Neural progenitor cell (in vitro differentiated cells): Measurements from ENCODE around the gene DRC3. TPM values are rescaled to one million over a fixed set of nuclear protein-coding genes. Genes with fewer than 3 reads are reported as not detected.
A peak's percentile ranks its signal among the peaks of the same experiment; 100 is the strongest.

ENCODE experiments used
- DNase-seq: peaks from one replicate; pipeline ENCODE4 v3.0.0-alpha.2; 2016; ENCODE audit warnings: low spot score
- H2AFZ ChIP-seq: fragments of 200-600 bp; sonication (generic); replicated peaks from 2 replicates; pipeline ENCODE4 v1.6.1; 2016; ENCODE audit warnings: antibody characterized with exemption
- H3F3A ChIP-seq: fragments of 200-600 bp; sonication (generic); 2 replicates; pipeline ENCODE4 v1.6.1; 2016; ENCODE audit warnings: antibody characterized with exemption, low read depth
- H3K27ac ChIP-seq: fragments of 200-600 bp; sonication (generic); 2 replicates; pipeline ENCODE4 v1.5.1; 2016; ENCODE audit warnings: mild to moderate bottlenecking
- H3K27me3 ChIP-seq: fragments of 200-600 bp; sonication (generic); 2 replicates; pipeline ENCODE4 v1.6.1; 2016; ENCODE audit warnings: mild to moderate bottlenecking, moderate library complexity
- H3K36me3 ChIP-seq: fragments of 200-600 bp; sonication (generic); 2 replicates; pipeline ENCODE4 v1.5.1; 2016
- H3K4me1 ChIP-seq: fragments of 200-600 bp; sonication (generic); 2 replicates; pipeline ENCODE4 v1.6.1; 2016; ENCODE audit warnings: mixed run types
- H3K4me2 ChIP-seq: fragments of 200-600 bp; sonication (generic); 2 replicates; pipeline ENCODE4 v1.6.1; 2016
- H3K4me3 ChIP-seq: fragments of 200-600 bp; sonication (generic); 2 replicates; pipeline ENCODE4 v1.5.1; 2016
- H3K79me2 ChIP-seq: fragments of 200-600 bp; sonication (generic); 2 replicates; pipeline ENCODE4 v1.6.1; 2016; ENCODE audit warnings: low read depth
- H3K9ac ChIP-seq: fragments of 200-600 bp; sonication (generic); 2 replicates; pipeline ENCODE4 v1.6.1; 2016
- H3K9me3 ChIP-seq: fragments of 200-600 bp; sonication (generic); 2 replicates; pipeline ENCODE4 v1.5.1; 2016; ENCODE audit warnings: low read depth
- H4K20me1 ChIP-seq: fragments of 200-600 bp; sonication (generic); 2 replicates; pipeline ENCODE4 v1.6.1; 2016; ENCODE audit warnings: low read depth
- H3K27ac Mint-ChIP-seq: 3 replicates; pipeline ENCODE4 v1.8.0; 2021; ENCODE audit warnings: mixed read lengths
- H3K27me3 Mint-ChIP-seq: 2 replicates; pipeline ENCODE4 v1.8.0; 2022; ENCODE audit warnings: low read depth, mild to moderate bottlenecking, inconsistent platforms, moderate library complexity, mixed read lengths; ENCODE audit not compliant: insufficient read depth
- H3K36me3 Mint-ChIP-seq: 3 replicates; pipeline ENCODE4 v1.8.0; 2021; ENCODE audit warnings: mixed read lengths
- H3K4me1 Mint-ChIP-seq: 3 replicates; pipeline ENCODE4 v1.8.0; 2021; ENCODE audit warnings: mixed read lengths
- H3K4me3 Mint-ChIP-seq: 3 replicates; pipeline ENCODE4 v1.8.0; 2021; ENCODE audit warnings: mild to moderate bottlenecking, moderate library complexity, mixed read lengths
- H3K9me3 Mint-ChIP-seq: 3 replicates; pipeline ENCODE4 v1.8.0; 2020; ENCODE audit warnings: mixed read lengths
- CTCF ChIP-seq: fragments of 200-600 bp; sonication (generic); IDR thresholded peaks from 2 replicates; pipeline ENCODE4 v1.5.1; 2017; ENCODE audit warnings: antibody characterized with exemption, mild to moderate bottlenecking
- EZH2 ChIP-seq: fragments of 200-600 bp; sonication (generic); IDR thresholded peaks from 2 replicates; pipeline ENCODE4 v1.6.1; 2017; ENCODE audit warnings: antibody characterized with exemption, mild to moderate bottlenecking, moderate library complexity
- EZH2phosphoT487 ChIP-seq: fragments of 200-600 bp; sonication (generic); IDR thresholded peaks from 2 replicates; pipeline ENCODE4 v1.6.1; 2017; ENCODE audit warnings: antibody characterized with exemption
- total RNA-seq: library from RNA; depleted of rRNA; stranded (reverse); fragments of >200 nt; gene quantifications from 2 replicates; pipeline ENCODE4 v1.2.3, GENCODE V29; 2015; ENCODE audit warnings: low replicate concordance

DRC3 gene
- total RNA-seq, 1 donor from 2014 or later, result 0.07 TPM

DNA sequence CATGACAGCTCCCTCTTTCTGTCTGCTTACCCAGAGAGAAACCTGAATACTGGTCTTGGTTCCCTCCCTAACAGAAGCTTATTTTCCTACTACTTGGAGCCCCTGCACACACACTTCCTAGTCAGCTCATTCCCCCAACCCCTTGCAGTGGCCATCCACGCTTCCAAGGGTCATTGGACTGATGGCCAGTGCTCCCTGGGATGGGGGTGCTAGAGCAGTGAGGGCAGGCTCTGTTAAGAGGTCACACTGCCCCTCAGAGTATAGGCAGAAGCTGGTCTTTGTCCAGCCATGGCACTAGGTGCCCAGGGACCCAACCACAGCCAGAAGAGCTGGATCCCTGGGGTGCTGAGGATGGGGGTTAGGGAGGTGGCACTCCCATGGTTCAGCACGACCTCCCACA lies 12.5 kb downstream of the DRC3 start:
- Histone ChIP-seq H4K20me1 (no peaks in the 10 kb centered on the region), H3K9me3 (no peaks in the 10 kb centered on the region), H3K4me1 (no peaks in the 10 kb centered on the region), H2AFZ (no peak overlapping the region), H3K9ac (no peak overlapping the region), H3K27ac (no peak overlapping the region), H3K27me3 (no peaks in the 10 kb centered on the region), H3F3A (no peaks in the 10 kb centered on the region), H3K4me2 (no peak overlapping the region), H3K36me3 (no peaks in the 10 kb centered on the region), H3K4me3 (no peak overlapping the region), H3K79me2 (no peaks in the 10 kb centered on the region)
- Mint-ChIP-seq H3K27me3 (peaks cover 6% of the 10 kb centered on the region), H3K9me3 (no peaks in the 10 kb centered on the region), H3K4me1 (no peaks in the 10 kb centered on the region), H3K36me3 (no peaks in the 10 kb centered on the region), H3K4me3 (no peak overlapping the region), H3K27ac (no peak overlapping the region)
- no peak for DNase-seq
- no peak for TF ChIP-seq CTCF
- no peak for TF ChIP-seq EZH2
- TF ChIP-seq EZH2phosphoT487, result no peak

DNA sequence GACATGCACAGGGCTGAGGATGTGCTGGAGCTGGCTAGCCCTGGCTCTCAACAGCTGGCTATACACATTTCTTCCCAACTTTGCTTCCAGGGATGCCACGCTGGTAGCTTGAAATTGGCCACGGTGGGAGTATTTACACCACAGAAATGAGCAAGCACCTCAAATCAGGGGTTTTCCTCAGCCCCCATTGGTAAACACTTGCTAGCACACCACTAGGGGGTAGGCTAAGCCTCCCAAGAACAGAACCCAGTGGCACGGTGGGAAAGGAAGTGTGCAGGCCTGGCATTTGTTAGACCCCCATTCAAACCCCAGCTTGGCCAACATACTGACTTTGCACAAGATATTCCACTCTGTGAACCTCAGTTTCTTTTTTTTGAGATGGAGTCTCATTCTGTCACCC lies 12.9 kb downstream of the DRC3 start:
- Histone ChIP-seq H3F3A (no peaks in the 10 kb centered on the region), H3K4me2 (no peak overlapping the region), H2AFZ (no peak overlapping the region), H3K4me3 (no peak overlapping the region), H3K9ac (no peak overlapping the region), H3K4me1 (no peaks in the 10 kb centered on the region), H3K27ac (no peak overlapping the region), H4K20me1 (no peaks in the 10 kb centered on the region), H3K36me3 (no peaks in the 10 kb centered on the region), H3K27me3 (no peaks in the 10 kb centered on the region), H3K79me2 (no peaks in the 10 kb centered on the region), H3K9me3 (no peaks in the 10 kb centered on the region)
- H3K27ac Mint-ChIP-seq, result no peak overlapping the region
- peaks cover 8% of the 10 kb centered on the region for H3K27me3 Mint-ChIP-seq
- TF ChIP-seq CTCF (peak; percentile 25), EZH2 (no peak)
- H3K4me1 Mint-ChIP-seq, result no peaks in the 10 kb centered on the region
- no peaks in the 10 kb centered on the region for H3K36me3 Mint-ChIP-seq
- no peak overlapping the region for H3K4me3 Mint-ChIP-seq
- DNase-seq, result no peak
- H3K9me3 Mint-ChIP-seq, result no peaks in the 10 kb centered on the region

- no peaks in the 10 kb centered on the region for H3F3A ChIP-seq
- H3K4me2 ChIP-seq, result no peak overlapping the region
- H3K4me3 Mint-ChIP-seq, result no peak overlapping the region
- no peaks in the 10 kb centered on the region for H3K79me2 ChIP-seq
- H3K9me3 Mint-ChIP-seq, result no peaks in the 10 kb centered on the region
- H3K36me3 Mint-ChIP-seq, result no peaks in the 10 kb centered on the region
- no peak overlapping the region for H3K27ac ChIP-seq
- H3K4me1 ChIP-seq, result no peaks in the 10 kb centered on the region
- no peaks in the 10 kb centered on the region for H3K36me3 ChIP-seq
- no peak for DNase-seq
- no peaks in the 10 kb centered on the region for H3K4me1 Mint-ChIP-seq
- H3K27me3 ChIP-seq, result no peaks in the 10 kb centered on the region
- H2AFZ ChIP-seq, result no peak overlapping the region
- peaks cover 4% of the 10 kb centered on the region for H3K27me3 Mint-ChIP-seq
- no peak overlapping the region for H3K27ac Mint-ChIP-seq
- no peak overlapping the region for H3K9ac ChIP-seq
- TF ChIP-seq EZH2phosphoT487 (no peak), CTCF (no peak), EZH2 (no peak)
- H3K9me3 ChIP-seq, result no peaks in the 10 kb centered on the region
- no peaks in the 10 kb centered on the region for H4K20me1 ChIP-seq
- no peak overlapping the region for H3K4me3 ChIP-seq
Measured at GRCh38 chr17:17987187-17987896, 14.7 kb downstream of the DRC3 start.
